ENCODE measurements around the gene NELL1.

DNA sequence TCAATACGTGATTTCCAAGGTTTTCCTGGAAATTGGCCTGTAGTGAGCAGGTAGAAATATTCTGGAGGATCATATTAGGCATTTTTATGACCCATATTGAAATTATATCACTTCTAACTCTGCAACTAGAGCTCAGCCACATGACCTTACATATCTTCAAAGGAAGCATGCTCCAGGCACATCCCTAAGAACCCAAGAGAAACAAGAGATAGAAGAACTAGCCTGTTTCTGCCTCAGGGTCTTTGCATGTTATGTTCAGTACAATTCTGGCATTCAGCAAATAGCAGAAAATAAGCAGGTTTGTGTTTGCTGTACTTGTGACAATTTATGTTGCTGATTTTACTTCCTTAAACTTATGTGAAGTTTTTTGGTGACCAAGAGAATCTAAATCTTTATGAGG is 859.8 kb downstream of the NELL1 start:
- TF ChIP-seq, protein P1, sequence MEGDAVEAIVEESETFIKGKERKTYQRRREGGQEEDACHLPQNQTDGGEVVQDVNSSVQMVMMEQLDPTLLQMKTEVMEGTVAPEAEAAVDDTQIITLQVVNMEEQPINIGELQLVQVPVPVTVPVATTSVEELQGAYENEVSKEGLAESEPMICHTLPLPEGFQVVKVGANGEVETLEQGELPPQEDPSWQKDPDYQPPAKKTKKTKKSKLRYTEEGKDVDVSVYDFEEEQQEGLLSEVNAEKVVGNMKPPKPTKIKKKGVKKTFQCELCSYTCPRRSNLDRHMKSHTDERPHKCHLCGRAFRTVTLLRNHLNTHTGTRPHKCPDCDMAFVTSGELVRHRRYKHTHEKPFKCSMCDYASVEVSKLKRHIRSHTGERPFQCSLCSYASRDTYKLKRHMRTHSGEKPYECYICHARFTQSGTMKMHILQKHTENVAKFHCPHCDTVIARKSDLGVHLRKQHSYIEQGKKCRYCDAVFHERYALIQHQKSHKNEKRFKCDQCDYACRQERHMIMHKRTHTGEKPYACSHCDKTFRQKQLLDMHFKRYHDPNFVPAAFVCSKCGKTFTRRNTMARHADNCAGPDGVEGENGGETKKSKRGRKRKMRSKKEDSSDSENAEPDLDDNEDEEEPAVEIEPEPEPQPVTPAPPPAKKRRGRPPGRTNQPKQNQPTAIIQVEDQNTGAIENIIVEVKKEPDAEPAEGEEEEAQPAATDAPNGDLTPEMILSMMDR (IDR thresholded peaks at IDR 0.05; ENCODE audit: extremely low read depth in 1 of 2, insufficient read depth in 1 of 2, low read depth in 1 of 2, low read length in 2 of 2): no peak
- TF ChIP-seq POLR2AphosphoS5 (IDR thresholded peaks at IDR 0.05; ENCODE audit: insufficient read depth, low read depth, low read length): no peak
- no peak for TF ChIP-seq POLR2A (IDR thresholded peaks at IDR 0.05; ENCODE audit: low read depth, low read length)
- TF ChIP-seq EZH2 (IDR thresholded peaks at IDR 0.05; ENCODE audit: borderline replicate concordance, low read depth, low read length, severe bottlenecking): no peak
- no peak for TF ChIP-seq FOS (IDR thresholded peaks at IDR 0.05; ENCODE audit: borderline replicate concordance, insufficient read depth, low read length)
- TF ChIP-seq JUN (IDR thresholded peaks at IDR 0.05; ENCODE audit: borderline replicate concordance, insufficient read depth, insufficient read length, low read depth): no peak
- TF ChIP-seq MYC (IDR thresholded peaks at IDR 0.05; ENCODE audit: low read depth, low read length): no peak
- TF ChIP-seq, protein P2, sequence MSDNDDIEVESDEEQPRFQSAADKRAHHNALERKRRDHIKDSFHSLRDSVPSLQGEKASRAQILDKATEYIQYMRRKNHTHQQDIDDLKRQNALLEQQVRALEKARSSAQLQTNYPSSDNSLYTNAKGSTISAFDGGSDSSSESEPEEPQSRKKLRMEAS (IDR thresholded peaks at IDR 0.05; ENCODE audit: insufficient read depth, insufficient read length): no peak
- no peak for TF ChIP-seq GATA2 (IDR thresholded peaks at IDR 0.05; ENCODE audit: insufficient read depth, insufficient read length, low read depth, low read length)

Measured in endothelial cell of umbilical vein (primary cell).